Measurements from ENCODE around the gene SERPINB5. TPM values are rescaled to one million over a fixed set of nuclear protein-coding genes. Genes with fewer than 3 reads are reported as not detected.
A peak's percentile ranks its signal among the peaks of the same experiment; 100 is the strongest.

The SERPINB5 gene
- total RNA-seq, 1 experiment from 2014 or later, result not detected

- in situ Hi-C loops (cut with HindIII; ENCODE audit: low pct_unique_long_range_greater_than_20kb, low sequenced_read_pairs) (no loop called here), intact Hi-C loops (cut with micrococcal nuclease; ENCODE audit: unreplicated experiment) (no loop called here)
- DNase-seq (ENCODE audit: low read depth, low spot score) (no peak), ATAC-seq (no peak)
- TF ChIP-seq POLR2AphosphoS5 (IDR thresholded peaks at IDR 0.05; ENCODE audit: low read depth, low read length) (no peak), TCF7L2 (IDR thresholded peaks at IDR 0.05; ENCODE audit: low read depth, low read length) (no peak), REST (IDR thresholded peaks at IDR 0.05; ENCODE audit: insufficient read depth in 1 of 2, low read depth in 2 of 2, low read length in 1 of 2) (no peak)
- H3K9me3 ChIP-seq (ENCODE audit: control insufficient read depth, insufficient read depth, low read depth, low read length), result no peaks in the 10 kb centered on the region
- CTCF ChIA-PET, result no interaction called here
- no peaks in the 10 kb centered on the region for H3K4me1 ChIP-seq (ENCODE audit: control insufficient read depth, insufficient read depth, low read length)
- H3K27me3 ChIP-seq (ENCODE audit: control insufficient read depth, insufficient read depth, low read length), result no peaks in the 10 kb centered on the region
- H3K27ac ChIP-seq (ENCODE audit: low read length), result no peak overlapping the region
- no TSS peak for BruUV-seq (replicated peaks)
- POLR2A ChIA-PET, result no interaction called here
- H3K36me3 ChIP-seq (ENCODE audit: control insufficient read depth, insufficient read depth, low read length), result no peaks in the 10 kb centered on the region
- no peak overlapping the region for H3K4me3 ChIP-seq (ENCODE audit: low read depth in 2 of 2, low read length in 2 of 2)
Observed at GRCh38 chr18:63515801-63516200, 39.0 kb downstream of the SERPINB5 start.

DNA sequence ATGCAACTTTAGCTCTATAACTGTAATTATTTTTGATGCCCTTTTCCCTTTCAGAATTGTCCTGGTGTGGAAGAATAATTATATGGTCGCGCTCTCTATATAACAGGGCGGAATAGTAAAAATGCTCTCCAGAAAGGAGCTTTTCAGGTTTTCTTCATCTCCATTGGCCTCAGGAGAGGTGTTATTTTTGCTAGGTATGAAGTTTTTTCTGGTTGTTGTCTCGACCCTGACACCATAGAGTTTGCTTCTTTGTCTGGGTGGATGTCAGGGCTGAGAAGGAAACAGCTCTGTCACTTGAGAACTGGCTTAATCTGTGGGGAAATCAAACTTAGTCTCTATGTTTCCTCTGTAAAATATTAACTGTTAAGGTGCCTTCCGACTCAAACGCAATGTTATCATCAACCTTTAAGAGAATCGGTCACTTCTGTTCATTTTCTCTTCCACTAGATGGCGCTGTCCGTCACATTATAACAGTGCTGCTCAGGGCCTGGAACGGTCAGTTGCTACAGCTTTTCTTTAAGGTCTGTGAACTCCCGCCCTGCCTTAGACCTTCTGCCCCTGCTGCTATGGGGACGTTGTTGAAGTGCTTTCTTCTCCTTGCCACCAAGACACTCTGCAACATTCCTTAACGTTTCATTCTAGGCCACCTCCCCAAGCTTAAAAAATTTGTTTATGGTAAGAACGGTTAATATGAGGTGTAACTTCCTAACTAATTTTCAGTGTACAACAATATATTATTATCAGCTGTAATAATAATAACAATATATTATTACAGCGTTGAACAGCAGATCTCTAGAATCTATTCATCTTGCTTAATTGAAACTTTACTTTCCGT lies 41.6 kb downstream of the SERPINB5 start:
- Histone ChIP-seq H3K4me1 (ENCODE audit: control insufficient read depth, insufficient read depth, low read length) (no peaks in the 10 kb centered on the region), H3K27ac (ENCODE audit: low read length) (no peak overlapping the region), H3K9me3 (ENCODE audit: control insufficient read depth, insufficient read depth, low read depth, low read length) (no peaks in the 10 kb centered on the region), H3K27me3 (ENCODE audit: control insufficient read depth, insufficient read depth, low read length) (no peaks in the 10 kb centered on the region), H3K4me3 (ENCODE audit: low read depth in 2 of 2, low read length in 2 of 2) (no peak overlapping the region), H3K36me3 (ENCODE audit: control insufficient read depth, insufficient read depth, low read length) (no peaks in the 10 kb centered on the region)
- TF ChIP-seq TCF7L2 (IDR thresholded peaks at IDR 0.05; ENCODE audit: low read depth, low read length), result no peak
- TF ChIP-seq, protein P1, sequence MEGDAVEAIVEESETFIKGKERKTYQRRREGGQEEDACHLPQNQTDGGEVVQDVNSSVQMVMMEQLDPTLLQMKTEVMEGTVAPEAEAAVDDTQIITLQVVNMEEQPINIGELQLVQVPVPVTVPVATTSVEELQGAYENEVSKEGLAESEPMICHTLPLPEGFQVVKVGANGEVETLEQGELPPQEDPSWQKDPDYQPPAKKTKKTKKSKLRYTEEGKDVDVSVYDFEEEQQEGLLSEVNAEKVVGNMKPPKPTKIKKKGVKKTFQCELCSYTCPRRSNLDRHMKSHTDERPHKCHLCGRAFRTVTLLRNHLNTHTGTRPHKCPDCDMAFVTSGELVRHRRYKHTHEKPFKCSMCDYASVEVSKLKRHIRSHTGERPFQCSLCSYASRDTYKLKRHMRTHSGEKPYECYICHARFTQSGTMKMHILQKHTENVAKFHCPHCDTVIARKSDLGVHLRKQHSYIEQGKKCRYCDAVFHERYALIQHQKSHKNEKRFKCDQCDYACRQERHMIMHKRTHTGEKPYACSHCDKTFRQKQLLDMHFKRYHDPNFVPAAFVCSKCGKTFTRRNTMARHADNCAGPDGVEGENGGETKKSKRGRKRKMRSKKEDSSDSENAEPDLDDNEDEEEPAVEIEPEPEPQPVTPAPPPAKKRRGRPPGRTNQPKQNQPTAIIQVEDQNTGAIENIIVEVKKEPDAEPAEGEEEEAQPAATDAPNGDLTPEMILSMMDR (IDR thresholded peaks at IDR 0.05), result peak; percentile 65
- no peak for TF ChIP-seq REST (IDR thresholded peaks at IDR 0.05; ENCODE audit: insufficient read depth in 1 of 2, low read depth in 2 of 2, low read length in 1 of 2)
- no peak for TF ChIP-seq SIN3A (IDR thresholded peaks at IDR 0.05; ENCODE audit: borderline replicate concordance, insufficient read depth, low read depth, low read length)
- no peak for TF ChIP-seq POLR2AphosphoS5 (IDR thresholded peaks at IDR 0.05; ENCODE audit: low read depth, low read length)
- ATAC-seq, result peak; percentile 92
- BruUV-seq (replicated peaks), result no TSS peak
- intact Hi-C loops (cut with micrococcal nuclease; ENCODE audit: unreplicated experiment), result loop anchor here (1.0 to 2.0 kb wide), 3 partner anchors 60 to 330 kb away; no protein-coding TSS in a partner anchor
- CTCF ChIA-PET, result interaction anchor here (0.7 to 1.5 kb wide), 5 partner anchors 58 to 920 kb away, joined by 3 to 9 read pairs (median 4); no protein-coding TSS in a partner anchor
- in situ Hi-C loops (cut with HindIII; ENCODE audit: low pct_unique_long_range_greater_than_20kb, low sequenced_read_pairs), result no loop called here
- POLR2A ChIA-PET, result no interaction called here
- peak; percentile 20 for DNase-seq (ENCODE audit: low read depth, low spot score)
